ENCODE results near the gene SH3RF2.

DNA sequence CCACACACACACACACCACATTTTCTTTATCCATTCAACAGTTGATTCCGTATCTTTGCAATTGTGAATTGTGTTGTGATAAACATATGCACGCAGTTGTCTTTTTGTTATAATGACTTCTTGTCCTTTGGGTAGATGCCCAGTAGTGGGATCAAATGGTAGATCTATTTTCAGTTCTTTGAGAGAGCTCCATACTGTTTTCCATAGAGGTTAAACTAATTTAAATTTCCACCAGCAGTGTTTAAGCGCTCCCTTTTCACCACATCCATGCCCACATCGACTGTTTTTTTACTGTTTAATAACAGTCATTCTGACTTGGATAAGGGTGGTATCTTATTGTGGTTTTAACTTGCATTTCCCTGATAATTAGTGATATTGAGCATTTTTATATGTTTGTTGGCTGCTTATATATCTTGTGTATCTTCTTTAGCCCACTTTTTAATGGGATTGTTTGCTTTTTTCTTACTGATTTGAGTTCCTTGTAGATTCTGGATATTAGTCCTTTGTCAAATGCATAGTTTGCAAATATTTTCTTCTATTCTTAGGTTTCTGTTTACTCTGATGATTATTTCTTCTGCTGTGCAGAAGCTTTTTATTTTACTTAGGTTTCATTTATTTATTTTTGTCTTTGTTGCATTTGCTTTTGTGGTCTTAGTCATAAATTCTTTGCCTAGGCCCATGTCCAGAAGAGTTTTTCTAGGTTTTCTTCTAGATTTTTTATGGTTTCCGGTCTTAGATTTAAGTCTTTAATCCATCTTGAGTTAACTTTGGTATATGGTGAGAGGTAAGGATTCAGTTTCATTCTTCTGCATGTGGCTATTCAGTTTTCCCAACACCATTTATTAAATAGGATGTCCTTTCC is 82.4 kb downstream of the SH3RF2 start:
- TF ChIP-seq TAF15 (IDR thresholded peaks at IDR 0.05; ENCODE audit: low read depth, low read length) (no peak), TARDBP (IDR thresholded peaks at IDR 0.05) (no peak), KAT8 (IDR thresholded peaks at IDR 0.05; ENCODE audit: low read depth) (no peak), KDM2B (CRISPR knock-in tag; IDR thresholded peaks at IDR 0.05) (no peak)
- TF ChIP-seq, protein P1, sequence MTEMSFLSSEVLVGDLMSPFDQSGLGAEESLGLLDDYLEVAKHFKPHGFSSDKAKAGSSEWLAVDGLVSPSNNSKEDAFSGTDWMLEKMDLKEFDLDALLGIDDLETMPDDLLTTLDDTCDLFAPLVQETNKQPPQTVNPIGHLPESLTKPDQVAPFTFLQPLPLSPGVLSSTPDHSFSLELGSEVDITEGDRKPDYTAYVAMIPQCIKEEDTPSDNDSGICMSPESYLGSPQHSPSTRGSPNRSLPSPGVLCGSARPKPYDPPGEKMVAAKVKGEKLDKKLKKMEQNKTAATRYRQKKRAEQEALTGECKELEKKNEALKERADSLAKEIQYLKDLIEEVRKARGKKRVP (CRISPR knock-in tag; IDR thresholded peaks at IDR 0.05): no peak
- TF ChIP-seq, protein P2, sequence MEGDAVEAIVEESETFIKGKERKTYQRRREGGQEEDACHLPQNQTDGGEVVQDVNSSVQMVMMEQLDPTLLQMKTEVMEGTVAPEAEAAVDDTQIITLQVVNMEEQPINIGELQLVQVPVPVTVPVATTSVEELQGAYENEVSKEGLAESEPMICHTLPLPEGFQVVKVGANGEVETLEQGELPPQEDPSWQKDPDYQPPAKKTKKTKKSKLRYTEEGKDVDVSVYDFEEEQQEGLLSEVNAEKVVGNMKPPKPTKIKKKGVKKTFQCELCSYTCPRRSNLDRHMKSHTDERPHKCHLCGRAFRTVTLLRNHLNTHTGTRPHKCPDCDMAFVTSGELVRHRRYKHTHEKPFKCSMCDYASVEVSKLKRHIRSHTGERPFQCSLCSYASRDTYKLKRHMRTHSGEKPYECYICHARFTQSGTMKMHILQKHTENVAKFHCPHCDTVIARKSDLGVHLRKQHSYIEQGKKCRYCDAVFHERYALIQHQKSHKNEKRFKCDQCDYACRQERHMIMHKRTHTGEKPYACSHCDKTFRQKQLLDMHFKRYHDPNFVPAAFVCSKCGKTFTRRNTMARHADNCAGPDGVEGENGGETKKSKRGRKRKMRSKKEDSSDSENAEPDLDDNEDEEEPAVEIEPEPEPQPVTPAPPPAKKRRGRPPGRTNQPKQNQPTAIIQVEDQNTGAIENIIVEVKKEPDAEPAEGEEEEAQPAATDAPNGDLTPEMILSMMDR (IDR thresholded peaks at IDR 0.05 in 2 of 3, conservative IDR thresholded peaks at IDR 0.05 in 1 of 3; ENCODE audit: insufficient read depth in 2 of 3, low read depth in 1 of 3, low read length in 3 of 3): no peak
- TF ChIP-seq, protein P3, sequence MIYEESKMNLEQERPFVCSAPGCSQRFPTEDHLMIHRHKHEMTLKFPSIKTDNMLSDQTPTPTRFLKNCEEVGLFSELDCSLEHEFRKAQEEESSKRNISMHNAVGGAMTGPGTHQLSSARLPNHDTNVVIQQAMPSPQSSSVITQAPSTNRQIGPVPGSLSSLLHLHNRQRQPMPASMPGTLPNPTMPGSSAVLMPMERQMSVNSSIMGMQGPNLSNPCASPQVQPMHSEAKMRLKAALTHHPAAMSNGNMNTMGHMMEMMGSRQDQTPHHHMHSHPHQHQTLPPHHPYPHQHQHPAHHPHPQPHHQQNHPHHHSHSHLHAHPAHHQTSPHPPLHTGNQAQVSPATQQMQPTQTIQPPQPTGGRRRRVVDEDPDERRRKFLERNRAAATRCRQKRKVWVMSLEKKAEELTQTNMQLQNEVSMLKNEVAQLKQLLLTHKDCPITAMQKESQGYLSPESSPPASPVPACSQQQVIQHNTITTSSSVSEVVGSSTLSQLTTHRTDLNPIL (CRISPR knock-in tag; IDR thresholded peaks at IDR 0.05): no peak

Data from K562 (cell line).